ENCODE results near the gene AKR1C1. TPM values are rescaled to one million over a fixed set of nuclear protein-coding genes. Genes with fewer than 3 reads are reported as not detected.
"Not testable (repeated sequence)": the region's sequence is repeated elsewhere in the genome, so short reads cannot be mapped to it uniquely, and the experiment has no call there.

The AKR1C1 gene
- total RNA-seq, 2 donors from 2014 or later = 0.62 to 1.6 TPM

DNA sequence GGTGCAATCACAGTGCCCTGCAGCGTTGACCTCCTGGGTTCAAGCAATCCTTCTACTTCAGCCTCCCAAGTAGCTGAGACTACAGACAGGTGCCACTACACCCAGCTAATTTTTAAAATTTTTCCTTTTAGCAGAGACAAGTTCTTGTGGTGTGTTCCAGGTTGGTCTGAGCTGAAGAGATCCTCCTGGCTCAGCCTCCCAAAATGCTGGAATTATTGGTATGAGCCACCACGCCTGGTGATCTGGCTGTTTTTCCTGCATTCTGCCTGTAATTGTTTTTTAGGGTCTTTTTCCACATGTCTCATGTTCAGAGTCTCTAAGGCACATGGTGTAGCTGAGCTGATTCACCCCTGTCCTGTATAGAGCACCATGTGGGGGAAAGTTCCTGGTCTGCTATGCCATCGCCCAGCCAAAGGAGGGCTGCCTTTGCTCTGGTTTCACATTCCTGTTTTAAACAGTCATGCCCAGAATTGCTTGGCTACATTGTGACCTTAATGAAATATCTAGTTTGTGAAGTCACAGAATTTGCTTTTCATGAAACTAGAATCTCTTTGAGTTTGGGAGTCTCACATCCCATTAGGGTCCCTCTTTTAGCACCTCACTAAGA is 55.6 kb downstream of the AKR1C1 start:
- H3K27ac ChIP-seq (ENCODE audit: low read depth, low read length); H3K4me1 ChIP-seq (ENCODE audit: control insufficient read depth, insufficient read depth, low read length); DNase-seq; H3K9me3 Mint-ChIP-seq; H3K27me3 Mint-ChIP-seq (ENCODE audit: insufficient read depth); H3K36me3 Mint-ChIP-seq (ENCODE audit: low read depth); H3K4me3 Mint-ChIP-seq; H3K9ac ChIP-seq (ENCODE audit: extremely low read depth, low read length, poor library complexity, severe bottlenecking); H3K4me1 Mint-ChIP-seq; H3K9me3 ChIP-seq (ENCODE audit: control insufficient read depth, low read length); H3K36me3 ChIP-seq (ENCODE audit: control insufficient read depth, insufficient read depth, low read length); H3K4me3 ChIP-seq (ENCODE audit: low read length); H3K27ac Mint-ChIP-seq; H3K27me3 ChIP-seq (ENCODE audit: control insufficient read depth, insufficient read depth, low read length, poor library complexity, severe bottlenecking): not testable (repeated sequence)
- TF ChIP-seq, protein P1, sequence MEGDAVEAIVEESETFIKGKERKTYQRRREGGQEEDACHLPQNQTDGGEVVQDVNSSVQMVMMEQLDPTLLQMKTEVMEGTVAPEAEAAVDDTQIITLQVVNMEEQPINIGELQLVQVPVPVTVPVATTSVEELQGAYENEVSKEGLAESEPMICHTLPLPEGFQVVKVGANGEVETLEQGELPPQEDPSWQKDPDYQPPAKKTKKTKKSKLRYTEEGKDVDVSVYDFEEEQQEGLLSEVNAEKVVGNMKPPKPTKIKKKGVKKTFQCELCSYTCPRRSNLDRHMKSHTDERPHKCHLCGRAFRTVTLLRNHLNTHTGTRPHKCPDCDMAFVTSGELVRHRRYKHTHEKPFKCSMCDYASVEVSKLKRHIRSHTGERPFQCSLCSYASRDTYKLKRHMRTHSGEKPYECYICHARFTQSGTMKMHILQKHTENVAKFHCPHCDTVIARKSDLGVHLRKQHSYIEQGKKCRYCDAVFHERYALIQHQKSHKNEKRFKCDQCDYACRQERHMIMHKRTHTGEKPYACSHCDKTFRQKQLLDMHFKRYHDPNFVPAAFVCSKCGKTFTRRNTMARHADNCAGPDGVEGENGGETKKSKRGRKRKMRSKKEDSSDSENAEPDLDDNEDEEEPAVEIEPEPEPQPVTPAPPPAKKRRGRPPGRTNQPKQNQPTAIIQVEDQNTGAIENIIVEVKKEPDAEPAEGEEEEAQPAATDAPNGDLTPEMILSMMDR (conservative IDR thresholded peaks at IDR 0.05) = peak; percentile 52
- WGBS, 2 experiments (ENCODE audit: insufficient coverage in 1 of 2, insufficient read length in 1 of 2) = 93% methylated on average over 2 of the region's 3 CpGs; no CpG with 5 or more reads in 1 of the 2 experiments

DNA sequence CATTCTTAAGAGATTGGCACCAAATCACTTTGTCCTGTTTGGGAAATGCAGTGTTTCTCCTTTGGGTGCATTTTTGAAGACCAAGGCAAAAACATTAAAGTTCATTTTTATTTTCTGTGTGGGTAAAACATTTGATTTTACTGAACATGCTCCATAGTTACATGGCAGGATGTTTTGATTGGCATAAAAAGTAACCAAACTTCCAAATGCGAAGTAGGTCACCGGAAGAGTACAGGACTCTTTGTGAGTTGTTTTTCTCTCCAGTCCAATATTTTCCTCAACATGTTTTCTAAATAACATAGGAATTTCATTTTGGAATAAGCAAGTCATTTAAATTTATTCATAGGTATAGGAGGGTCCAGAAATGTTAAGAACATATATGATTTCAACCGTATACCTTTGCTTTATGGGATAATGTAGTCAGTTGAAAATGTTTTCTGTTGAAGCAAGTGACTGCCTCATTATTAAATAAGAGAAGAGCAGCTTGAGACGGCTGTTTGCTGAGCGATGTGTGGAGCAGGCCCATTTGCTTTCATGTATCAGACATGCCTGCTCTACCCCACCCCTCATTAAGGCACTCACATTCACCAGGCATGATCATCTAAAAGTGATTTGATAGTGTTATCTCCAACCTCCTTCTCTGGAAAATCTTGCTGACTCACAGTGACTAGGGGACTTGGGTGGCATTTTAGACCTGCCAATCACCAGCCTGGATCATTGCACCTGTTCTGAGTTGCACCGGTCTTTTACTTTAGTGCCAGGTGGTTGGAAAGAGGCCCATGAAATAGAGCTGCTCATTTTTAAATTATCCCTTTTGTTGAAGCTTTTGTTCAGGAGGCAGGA is 56.8 kb downstream of the AKR1C1 start:
- H3K4me3 Mint-ChIP-seq; H3K9me3 Mint-ChIP-seq; H3K9me3 ChIP-seq (ENCODE audit: control insufficient read depth, low read length); H3K36me3 Mint-ChIP-seq (ENCODE audit: low read depth); H3K36me3 ChIP-seq (ENCODE audit: control insufficient read depth, insufficient read depth, low read length); H3K9ac ChIP-seq (ENCODE audit: extremely low read depth, low read length, poor library complexity, severe bottlenecking); H3K4me1 Mint-ChIP-seq; H3K27me3 ChIP-seq (ENCODE audit: control insufficient read depth, insufficient read depth, low read length, poor library complexity, severe bottlenecking); H3K4me1 ChIP-seq (ENCODE audit: control insufficient read depth, insufficient read depth, low read length); H3K27ac ChIP-seq (ENCODE audit: low read depth, low read length); DNase-seq; H3K4me3 ChIP-seq (ENCODE audit: low read length); H3K27me3 Mint-ChIP-seq (ENCODE audit: insufficient read depth): not testable (repeated sequence)
- H3K27ac Mint-ChIP-seq = peak overlapping the region; percentile 67
- WGBS, 2 experiments (ENCODE audit: insufficient coverage in 1 of 2, insufficient read length in 1 of 2) = 86 to 87% methylated on average over 3 to 6 of the region's 6 CpGs

DNA sequence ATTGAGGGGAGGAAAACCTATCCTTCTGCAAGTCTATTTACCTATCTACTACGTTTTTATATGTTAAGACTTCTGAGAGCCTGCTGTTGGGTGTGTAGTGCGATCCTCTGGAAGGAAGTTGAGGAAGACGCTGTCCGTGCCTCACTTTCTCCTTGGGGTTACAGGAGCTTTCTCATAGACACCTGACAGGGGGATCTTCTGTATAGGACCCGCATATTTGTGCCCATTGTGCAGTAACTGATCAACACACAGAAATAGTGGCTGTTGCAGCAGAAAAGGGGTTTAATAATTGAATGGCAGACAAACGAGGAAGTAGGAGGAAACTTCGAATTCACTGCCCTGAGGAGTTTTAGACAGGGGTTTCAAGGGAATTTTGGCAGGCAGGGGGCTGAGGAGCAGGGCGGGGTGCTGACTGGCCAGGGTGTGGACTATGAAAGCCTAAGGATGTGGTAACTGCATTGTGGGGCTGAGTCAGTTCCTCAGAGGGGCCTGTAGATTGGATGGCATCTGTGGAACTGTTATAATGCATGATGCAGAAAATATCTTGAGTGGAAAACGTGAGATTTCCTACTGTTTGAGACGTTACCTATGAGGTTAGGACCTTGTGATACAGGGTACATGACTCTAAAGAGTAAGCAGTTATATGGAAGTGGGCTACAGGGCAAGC is 58.5 kb downstream of the AKR1C1 start:
- not testable (repeated sequence) for H3K36me3 Mint-ChIP-seq (ENCODE audit: low read depth); H3K36me3 ChIP-seq (ENCODE audit: control insufficient read depth, insufficient read depth, low read length); H3K9ac ChIP-seq (ENCODE audit: extremely low read depth, low read length, poor library complexity, severe bottlenecking); H3K9me3 Mint-ChIP-seq; H3K4me1 ChIP-seq (ENCODE audit: control insufficient read depth, insufficient read depth, low read length); H3K27ac Mint-ChIP-seq; H3K4me3 ChIP-seq (ENCODE audit: low read length); H3K27me3 Mint-ChIP-seq (ENCODE audit: insufficient read depth); DNase-seq; H3K27ac ChIP-seq (ENCODE audit: low read depth, low read length); H3K4me1 Mint-ChIP-seq; H3K9me3 ChIP-seq (ENCODE audit: control insufficient read depth, low read length); H3K27me3 ChIP-seq (ENCODE audit: control insufficient read depth, insufficient read depth, low read length, poor library complexity, severe bottlenecking); H3K4me3 Mint-ChIP-seq
- 81 to 85% methylated on average over 5 to 8 of the region's 10 CpGs for WGBS, 2 experiments (ENCODE audit: insufficient coverage in 1 of 2, insufficient read length in 1 of 2)

DNA sequence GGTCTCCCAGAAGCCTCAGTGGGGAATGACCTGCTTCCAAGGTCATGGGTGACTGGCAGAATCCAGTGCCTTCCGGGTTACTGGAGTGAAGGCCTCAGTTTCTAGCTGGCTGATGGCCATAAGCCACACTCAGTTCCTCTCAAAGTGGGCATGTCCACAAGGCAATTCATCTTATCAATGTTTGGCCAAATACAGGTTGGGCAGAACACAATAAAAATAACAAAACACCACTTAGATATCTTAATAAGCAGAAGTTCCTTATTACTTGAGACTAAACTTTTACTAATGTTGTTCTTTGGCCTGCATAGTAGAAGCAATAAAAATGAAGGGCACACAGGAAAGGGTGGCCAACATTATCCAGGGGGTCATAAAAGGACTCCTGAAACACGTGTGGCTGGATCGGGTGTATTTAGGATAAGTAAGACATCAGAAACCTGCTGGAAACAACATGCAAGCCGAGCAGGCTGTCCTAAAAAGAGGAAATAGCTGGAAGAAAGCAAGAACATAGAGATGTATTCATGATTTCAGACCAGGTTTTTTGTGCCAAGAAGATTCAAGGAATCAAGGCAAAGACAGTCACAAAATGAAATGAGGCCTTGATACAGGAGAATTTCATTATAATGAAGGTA is 60.1 kb downstream of the AKR1C1 start:
- Mint-ChIP-seq H3K4me3 (no peak overlapping the region), H3K27ac (no peak overlapping the region), H3K4me1 (peaks cover 4% of the 10 kb centered on the region), H3K9me3 (peaks cover 2% of the 10 kb centered on the region), H3K27me3 (ENCODE audit: insufficient read depth) (peaks cover 2% of the 10 kb centered on the region), H3K36me3 (ENCODE audit: low read depth) (no peaks in the 10 kb centered on the region)
- Histone ChIP-seq H3K4me3 (ENCODE audit: low read length) (no peak overlapping the region), H3K9ac (ENCODE audit: extremely low read depth, low read length, poor library complexity, severe bottlenecking) (no peak overlapping the region), H3K36me3 (ENCODE audit: control insufficient read depth, insufficient read depth, low read length) (no peaks in the 10 kb centered on the region), H3K27me3 (ENCODE audit: control insufficient read depth, insufficient read depth, low read length, poor library complexity, severe bottlenecking) (no peaks in the 10 kb centered on the region), H3K9me3 (ENCODE audit: control insufficient read depth, low read length) (peaks cover 1% of the 10 kb centered on the region), H3K27ac (ENCODE audit: low read depth, low read length) (no peak overlapping the region), H3K4me1 (ENCODE audit: control insufficient read depth, insufficient read depth, low read length) (no peaks in the 10 kb centered on the region)
- DNase-seq = no peak
- TF ChIP-seq, protein P1 (conservative IDR thresholded peaks at IDR 0.05) = no peak
- WGBS, 2 experiments (ENCODE audit: insufficient coverage in 1 of 2, insufficient read length in 1 of 2) = 67 to 68% methylated on average over 4 of the region's 4 CpGs

DNA sequence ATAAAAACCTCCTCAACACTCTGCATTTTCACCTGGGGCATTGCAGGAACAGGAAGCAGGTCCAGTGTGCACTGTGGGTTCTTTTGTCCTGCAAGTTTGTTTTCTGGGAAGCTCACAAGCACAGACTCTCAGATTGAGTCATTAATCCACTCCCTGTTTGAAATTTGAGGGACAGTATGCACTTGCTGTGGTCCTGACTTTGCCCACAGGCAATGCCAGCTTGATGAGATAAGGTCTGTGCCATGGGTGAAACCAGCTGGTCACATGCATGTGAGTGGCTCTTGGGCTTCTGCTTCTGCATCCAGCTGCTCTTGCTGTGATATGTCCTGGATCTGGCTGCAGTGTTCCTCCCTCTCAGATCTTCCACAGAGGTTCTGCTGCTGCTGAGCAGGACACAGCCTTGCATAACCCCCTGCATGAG is 62.3 kb downstream of the AKR1C1 start:
- peaks cover 21% of the 10 kb centered on the region for H3K9me3 ChIP-seq (ENCODE audit: control insufficient read depth, low read length)
- H3K4me1 ChIP-seq (ENCODE audit: control insufficient read depth, insufficient read depth, low read length); H3K36me3 ChIP-seq (ENCODE audit: control insufficient read depth, insufficient read depth, low read length); H3K9ac ChIP-seq (ENCODE audit: extremely low read depth, low read length, poor library complexity, severe bottlenecking); H3K27me3 Mint-ChIP-seq (ENCODE audit: insufficient read depth); H3K27ac Mint-ChIP-seq; H3K4me1 Mint-ChIP-seq; H3K4me3 Mint-ChIP-seq; H3K27me3 ChIP-seq (ENCODE audit: control insufficient read depth, insufficient read depth, low read length, poor library complexity, severe bottlenecking); H3K4me3 ChIP-seq (ENCODE audit: low read length); H3K36me3 Mint-ChIP-seq (ENCODE audit: low read depth); H3K27ac ChIP-seq (ENCODE audit: low read depth, low read length); DNase-seq: not testable (repeated sequence)
- H3K9me3 Mint-ChIP-seq = peaks cover 17% of the 10 kb centered on the region

All from endodermal cell (in vitro differentiated cells).